OCI-LY7 (cell line): Measurements from ENCODE around the gene CHST10. TPM values are rescaled to one million over a fixed set of nuclear protein-coding genes. Genes with fewer than 3 reads are reported as not detected.

Experiments used
- BruUV-seq: library from RNA; stranded (reverse); fragments of 400-500 nt; replicated peaks from 2 replicates; lab custom pipeline; 2021; lab: Mats Ljungman, UMichigan
- CTCF ChIA-PET: fragments of 300-600 bp; sonication (Branson Sonifier 250); formaldehyde crosslinking; loops from one replicate; lab custom pipeline; 2022; ENCODE audit warnings: antibody characterized with exemption; ENCODE audit not compliant: unreplicated experiment; lab: Charles Lee
- POLR2A ChIA-PET: fragments of 300-600 bp; sonication (Branson Sonifier 250); formaldehyde crosslinking; loops from one replicate; lab custom pipeline; 2022; ENCODE audit warnings: antibody characterized with exemption; lab: Charles Lee
- DNase-seq: peaks from one replicate; pipeline ENCODE4 v3.0.0-alpha.2; 2015; ENCODE audit warnings: low spot score
- H2AFZ ChIP-seq: fragments of 200-600 bp; sonication (generic), shearing (Covaris generic); 2 replicates; pipeline ENCODE4 v1.6.1; 2014; ENCODE audit warnings: mild to moderate bottlenecking, antibody characterized with exemption, low read length, moderate library complexity
- H3K27ac ChIP-seq: fragments of 200-600 bp; sonication (generic); 2 replicates; pipeline ENCODE4 v1.5.1; 2014; ENCODE audit warnings: mixed run types, low read depth, mild to moderate bottlenecking, moderate library complexity, low read length, inconsistent platforms; ENCODE audit not compliant: poor library complexity, severe bottlenecking
- H3K36me3 ChIP-seq: fragments of 200-600 bp; sonication (generic); 2 replicates; pipeline ENCODE4 v1.6.1; 2014; ENCODE audit warnings: mild to moderate bottlenecking, antibody characterized with exemption, low read length, moderate library complexity, mixed read lengths; ENCODE audit not compliant: insufficient read depth
- H3K4me1 ChIP-seq: fragments of 200-600 bp; sonication (generic); 2 replicates; pipeline ENCODE4 v1.5.1; 2014; ENCODE audit warnings: mild to moderate bottlenecking, low read length; ENCODE audit not compliant: insufficient read depth, poor library complexity, severe bottlenecking
- H3K4me2 ChIP-seq: fragments of 200-600 bp; sonication (generic); 2 replicates; pipeline ENCODE4 v1.6.1; 2014; ENCODE audit warnings: mild to moderate bottlenecking, low read length
- H3K4me3 ChIP-seq: fragments of 200-600 bp; sonication (generic); 2 replicates; pipeline ENCODE4 v1.5.1; 2014; ENCODE audit warnings: mild to moderate bottlenecking, low read depth, low read length; ENCODE audit not compliant: poor library complexity, severe bottlenecking
- H3K79me2 ChIP-seq: fragments of 200-600 bp; sonication (generic); 2 replicates; pipeline ENCODE4 v1.6.1; 2016; ENCODE audit warnings: low read depth, mild to moderate bottlenecking, low read length, moderate library complexity, mixed read lengths; ENCODE audit not compliant: insufficient read depth
- H3K9me2 ChIP-seq: fragments of 200-600 bp; sonication (generic); 2 replicates; pipeline ENCODE4 v1.6.1; 2016; ENCODE audit warnings: mild to moderate bottlenecking, low read length, mixed read lengths; ENCODE audit not compliant: insufficient read depth
- H3K9me3 ChIP-seq: fragments of 200-600 bp; sonication (generic); 2 replicates; pipeline ENCODE4 v1.6.1; 2014; ENCODE audit warnings: mild to moderate bottlenecking, mixed run types, low read length, mixed read lengths
- H4K20me1 ChIP-seq: fragments of 200-600 bp; sonication (generic); 2 replicates; pipeline ENCODE4 v1.6.1; 2014; ENCODE audit warnings: mild to moderate bottlenecking, antibody characterized with exemption, low read length, moderate library complexity, mixed read lengths; ENCODE audit not compliant: insufficient read depth
- CTCF ChIP-seq: fragments of 200-600 bp; sonication (generic); conservative IDR thresholded peaks from 2 replicates; pipeline ENCODE4 v1.5.1; 2014; ENCODE audit warnings: mild to moderate bottlenecking, antibody characterized with exemption, low read length, moderate library complexity, mixed read lengths
- EZH2phosphoT487 ChIP-seq: fragments of 200-600 bp; sonication (generic); IDR thresholded peaks from 2 replicates; pipeline ENCODE4 v1.6.1; 2018; ENCODE audit warnings: low read depth, borderline replicate concordance, mild to moderate bottlenecking, mixed run types, antibody characterized with exemption, low read length, moderate library complexity, mixed read lengths
- intact Hi-C: fragments of 100-400 bp; cut with micrococcal nuclease; formaldehyde crosslinking; loops from one replicate; pipeline ENCODE4 v1.10.0; 2022; ENCODE audit not compliant: unreplicated experiment
- total RNA-seq, 2 experiments: library from RNA; depleted of rRNA in 1 of 2; stranded (reverse); fragments of >200 nt in 1 of 2; shearing (Covaris generic) in 1 of 2; gene quantifications; 2 replicates each; pipeline ENCODE4 v1.2.3, GENCODE V29; 2014 to 2022

The CHST10 gene
- total RNA-seq, 2 experiments from 2014 or later = 15.0 to 19.1 TPM

- Histone ChIP-seq H3K27ac (no peak overlapping the region), H3K4me2 (no peak overlapping the region), H3K4me3 (no peak overlapping the region), H3K79me2 (no peaks in the 10 kb centered on the region), H3K36me3 (peaks cover 20% of the 10 kb centered on the region; the same call in 1 of the 2 replicates), H3K4me1 (no peaks in the 10 kb centered on the region), H2AFZ (no peak overlapping the region), H4K20me1 (no peaks in the 10 kb centered on the region), H3K9me2 (no peaks in the 10 kb centered on the region), H3K9me3 (no peaks in the 10 kb centered on the region)
- intact Hi-C loops = no loop called here
- POLR2A ChIA-PET = no interaction called here
- no peak for DNase-seq
- TF ChIP-seq EZH2phosphoT487 (no peak), CTCF (no peak)
- BruUV-seq = no TSS peak
- CTCF ChIA-PET = no interaction called here
Measured at GRCh38 chr2:100401268-100401667, 16.2 kb downstream of the CHST10 start.

GRCh38 chr2:100399714-100400113, 17.8 kb downstream of the CHST10 start:
- peaks cover 15% of the 10 kb centered on the region for H3K4me1 ChIP-seq
- no peaks in the 10 kb centered on the region for H3K9me3 ChIP-seq
- ChIA-PET CTCF (no interaction called here), POLR2A (interaction anchor here (0.6 kb wide), 1 partner anchor 11 kb away, joined by 5 read pairs; no protein-coding TSS in a partner anchor)
- no peaks in the 10 kb centered on the region for H3K9me2 ChIP-seq
- BruUV-seq = no TSS peak
- no peaks in the 10 kb centered on the region for H3K79me2 ChIP-seq
- H3K27ac ChIP-seq = no peak overlapping the region
- H2AFZ ChIP-seq = no peak overlapping the region
- no peaks in the 10 kb centered on the region for H4K20me1 ChIP-seq
- H3K4me2 ChIP-seq = no peak overlapping the region
- no peak for DNase-seq
- no peak for TF ChIP-seq EZH2phosphoT487
- no peak for TF ChIP-seq CTCF
- no peak overlapping the region for H3K4me3 ChIP-seq
- H3K36me3 ChIP-seq = peaks cover 18% of the 10 kb centered on the region; the same call in 1 of the 2 replicates
- intact Hi-C loops = no loop called here

GRCh38 chr2:100397976-100398375, 19.5 kb downstream of the CHST10 start:
- CTCF ChIA-PET = no interaction called here
- no peak for DNase-seq
- Histone ChIP-seq H3K4me1 (peaks cover 27% of the 10 kb centered on the region), H3K4me3 (no peak overlapping the region), H3K27ac (no peak overlapping the region), H4K20me1 (no peaks in the 10 kb centered on the region), H3K79me2 (no peaks in the 10 kb centered on the region), H3K9me2 (no peaks in the 10 kb centered on the region), H3K36me3 (peaks cover 18% of the 10 kb centered on the region; the same call in 1 of the 2 replicates), H2AFZ (no peak overlapping the region), H3K9me3 (no peaks in the 10 kb centered on the region), H3K4me2 (no peak overlapping the region)
- no peak for TF ChIP-seq CTCF
- no peak for TF ChIP-seq EZH2phosphoT487
- POLR2A ChIA-PET = no interaction called here
- no TSS peak for BruUV-seq
- intact Hi-C loops = no loop called here
